GM18499 (cell line): ENCODE data around the gene DENND1A.
"Not testable (repeated sequence)": the region's sequence is repeated elsewhere in the genome, so short reads cannot be mapped to it uniquely, and the experiment has no call there.

Source experiments
- ATAC-seq: cut with Tn5 transposase; IDR thresholded peaks from one replicate; pipeline ENCODE4 v1.9.1; 2021; ENCODE audit warnings: moderate number of reproducible peaks; ENCODE audit not compliant: insufficient read depth, unreplicated experiment

Gene DENND1A

GRCh38 chr9:123741214-123741613 lies 188.7 kb downstream of the DENND1A start:
- no peak for ATAC-seq

GRCh38 chr9:123739902-123740301 lies 190.0 kb downstream of the DENND1A start:
- no peak for ATAC-seq

DNA sequence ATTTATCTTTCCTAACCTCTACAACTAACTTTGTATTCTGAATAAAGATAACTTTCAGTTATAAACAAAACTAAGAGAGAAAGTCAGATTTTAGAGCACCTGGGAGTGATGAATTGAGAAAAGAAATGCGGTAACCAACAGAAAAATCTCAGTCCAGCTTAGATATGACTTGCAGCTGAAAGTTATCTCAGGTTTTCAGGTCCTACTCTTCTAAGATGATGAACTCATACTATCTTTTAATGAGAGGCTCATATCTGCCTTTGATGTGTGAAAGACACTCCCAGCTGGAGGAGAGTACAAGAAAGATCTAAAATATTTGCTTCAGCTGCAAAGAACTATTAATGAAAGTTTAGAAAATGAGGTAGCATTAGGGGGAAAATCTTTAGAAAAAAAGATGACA lies 190.5 kb downstream of the DENND1A start:
- ATAC-seq: no peak

- ATAC-seq: no peak
Observed at GRCh38 chr9:123738648-123739047, 191.3 kb downstream of the DENND1A start.

- no peak for ATAC-seq
Observed at GRCh38 chr9:123735376-123735775, 194.6 kb downstream of the DENND1A start.

- ATAC-seq: not testable (repeated sequence)
Observed at GRCh38 chr9:123728571-123728970, 201.4 kb downstream of the DENND1A start.

DNA sequence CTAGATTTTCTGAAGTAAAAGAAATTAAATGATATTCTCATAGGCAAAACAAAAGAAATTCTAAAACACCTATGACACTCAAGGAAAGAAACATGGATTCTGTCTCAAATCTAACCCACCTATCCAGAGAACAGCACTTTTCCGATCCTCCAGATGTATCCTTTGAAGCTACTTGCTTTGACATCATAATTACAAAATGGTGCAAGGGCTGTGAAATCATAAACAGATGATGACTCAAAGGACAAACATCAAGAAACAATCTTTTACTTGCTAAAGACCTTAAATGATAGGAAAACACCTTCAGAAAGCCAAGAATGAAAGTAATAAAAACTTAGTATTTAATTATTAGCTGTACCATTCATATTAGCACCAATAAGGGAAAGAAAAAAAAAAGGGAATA lies 202.6 kb downstream of the DENND1A start:
- no peak for ATAC-seq

GRCh38 chr9:123725389-123725788 lies 204.5 kb downstream of the DENND1A start:
- no peak for ATAC-seq

DNA sequence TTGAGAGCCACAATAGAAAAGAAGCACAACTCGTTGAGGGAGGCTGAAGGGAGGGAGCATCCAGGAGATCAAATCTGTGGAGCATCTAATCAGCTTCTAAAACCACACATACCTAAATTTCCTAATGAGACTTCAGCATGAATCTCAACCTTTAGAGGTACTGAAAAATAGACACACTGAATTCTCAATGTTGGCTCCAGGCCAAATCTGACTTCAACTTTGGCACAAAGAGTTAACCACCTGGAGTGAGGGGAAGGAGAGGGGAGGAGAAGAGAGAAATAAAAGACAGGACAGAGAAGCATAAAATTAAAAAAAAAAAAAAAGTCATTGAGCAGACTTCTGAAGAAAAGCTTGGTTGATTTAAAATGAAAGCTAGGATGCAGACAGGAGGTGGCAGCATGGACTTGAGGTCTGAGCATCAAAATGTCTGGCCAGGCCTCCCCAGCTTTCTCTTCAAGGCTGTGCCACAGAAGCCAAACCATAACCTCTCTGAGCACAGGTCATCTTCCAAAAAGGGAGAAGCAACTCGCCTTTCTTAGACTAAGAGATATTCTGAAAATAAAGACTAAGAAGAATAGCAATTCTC lies 205.6 kb downstream of the DENND1A start:
- ATAC-seq: no peak

- no peak for ATAC-seq
Observed at GRCh38 chr9:123723135-123723875, 206.6 kb downstream of the DENND1A start.

GRCh38 chr9:123722378-123722777 lies 207.5 kb downstream of the DENND1A start:
- no peak for ATAC-seq

GRCh38 chr9:123718188-123718587 lies 211.7 kb downstream of the DENND1A start:
- ATAC-seq: no peak

DNA sequence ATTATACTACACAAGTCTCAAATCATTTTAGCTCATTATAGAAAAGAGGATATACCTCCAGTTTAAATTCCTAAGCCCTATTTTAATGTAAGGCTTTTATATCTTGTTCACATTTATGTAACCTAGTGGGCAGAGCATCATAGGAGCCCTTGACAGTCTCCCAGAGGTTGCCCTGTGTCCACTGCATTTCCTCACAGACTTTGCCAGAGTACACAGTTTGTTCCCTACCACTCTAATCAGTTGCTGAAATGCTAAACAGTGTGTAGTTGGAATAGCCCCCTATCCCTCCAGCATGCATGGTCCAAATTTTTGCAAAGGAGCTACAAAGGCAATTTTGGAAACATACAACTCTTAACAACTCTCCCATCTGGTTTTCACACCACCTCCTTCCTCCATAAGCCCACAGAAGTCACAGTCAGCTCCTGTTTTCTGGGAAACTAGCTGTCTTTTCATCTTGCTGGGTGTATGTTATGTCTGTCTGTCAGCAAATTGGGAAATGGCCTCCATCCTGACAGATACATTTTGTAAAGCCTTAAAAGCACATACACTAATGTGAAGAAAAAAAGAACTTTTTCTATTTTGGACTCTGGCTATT lies 212.2 kb downstream of the DENND1A start:
- no peak for ATAC-seq

GRCh38 chr9:123716339-123716945 lies 213.5 kb downstream of the DENND1A start:
- ATAC-seq: no peak

- ATAC-seq: no peak
Observed at GRCh38 chr9:123715258-123715657, 214.7 kb downstream of the DENND1A start.

- no peak for ATAC-seq
Observed at GRCh38 chr9:123713282-123713681, 216.6 kb downstream of the DENND1A start.

DNA sequence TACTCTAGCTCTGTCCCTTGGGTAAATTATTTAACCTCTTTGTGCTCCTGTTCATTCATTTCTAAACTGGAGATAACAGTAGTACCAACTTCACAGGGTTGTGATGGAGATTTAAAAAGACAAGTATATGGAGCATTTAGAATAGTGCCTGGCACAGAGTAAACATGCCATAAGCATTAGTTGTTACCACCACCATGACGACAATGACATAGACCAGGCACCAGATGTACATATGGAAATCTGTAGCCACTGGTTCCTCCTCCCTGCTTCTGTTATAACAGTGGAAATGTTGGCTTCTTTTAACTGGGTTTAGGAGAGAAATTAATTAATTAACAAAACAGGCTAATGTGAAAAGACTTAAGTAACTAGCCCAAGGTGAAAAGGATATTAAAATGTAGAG lies 217.5 kb downstream of the DENND1A start:
- no peak for ATAC-seq

- ATAC-seq: no peak
Observed at GRCh38 chr9:123710299-123710698, 219.6 kb downstream of the DENND1A start.

- ATAC-seq: no peak
Observed at GRCh38 chr9:123702483-123702882, 227.4 kb downstream of the DENND1A start.

GRCh38 chr9:123697686-123698085 lies 232.2 kb downstream of the DENND1A start:
- no peak for ATAC-seq

DNA sequence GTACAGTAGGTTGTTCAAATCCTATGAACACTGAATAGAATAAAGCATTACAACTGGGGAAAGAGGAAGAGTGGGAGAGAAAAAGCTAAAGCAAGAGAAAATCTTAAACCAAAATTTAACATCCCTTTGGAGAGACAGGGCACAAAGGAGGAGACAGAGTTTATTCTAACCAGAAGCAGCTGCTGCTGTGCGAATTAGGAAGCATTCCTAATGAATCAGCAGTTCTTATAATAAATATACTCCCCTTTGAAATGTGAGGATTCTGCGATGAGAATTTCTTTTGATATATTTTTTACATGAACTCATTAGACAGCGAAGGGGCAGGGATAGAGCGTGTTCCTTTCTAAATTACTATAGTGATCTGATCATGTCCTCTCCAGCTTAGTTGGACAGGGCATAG lies 233.4 kb downstream of the DENND1A start:
- ATAC-seq: no peak
